ENCODE results near the gene IWS1.

The IWS1 gene

GRCh38 chr2:127511090-127511695 is 15.1 kb downstream of the IWS1 start:
- H3K4me1 Mint-ChIP-seq (ENCODE audit: low read depth): peaks cover 33% of the 10 kb centered on the region
- no peak overlapping the region for H3K27ac Mint-ChIP-seq
- no peak for DNase-seq (ENCODE audit: low spot score)
- H3K27me3 Mint-ChIP-seq (ENCODE audit: low read depth): no peaks in the 10 kb centered on the region
- H3K4me3 Mint-ChIP-seq: no peak overlapping the region
- H3K9me3 Mint-ChIP-seq: no peaks in the 10 kb centered on the region
- peaks cover 30% of the 10 kb centered on the region for H3K36me3 Mint-ChIP-seq (ENCODE audit: low read depth)

GRCh38 chr2:127510073-127510472 is 16.2 kb downstream of the IWS1 start:
- Mint-ChIP-seq H3K36me3 (ENCODE audit: low read depth) (peaks cover 29% of the 10 kb centered on the region), H3K27ac (no peak overlapping the region), H3K4me3 (no peak overlapping the region), H3K27me3 (ENCODE audit: low read depth) (no peaks in the 10 kb centered on the region), H3K9me3 (no peaks in the 10 kb centered on the region), H3K4me1 (ENCODE audit: low read depth) (peaks cover 30% of the 10 kb centered on the region)
- DNase-seq (ENCODE audit: low spot score): no peak

- Mint-ChIP-seq H3K9me3 (no peaks in the 10 kb centered on the region), H3K4me3 (no peak overlapping the region), H3K4me1 (ENCODE audit: low read depth) (peaks cover 26% of the 10 kb centered on the region), H3K36me3 (ENCODE audit: low read depth) (peaks cover 29% of the 10 kb centered on the region), H3K27me3 (ENCODE audit: low read depth) (no peaks in the 10 kb centered on the region), H3K27ac (no peak overlapping the region)
- DNase-seq (ENCODE audit: low spot score): no peak
Observed at GRCh38 chr2:127508631-127509034, 17.7 kb downstream of the IWS1 start.

GRCh38 chr2:127508023-127508630 is 18.2 kb downstream of the IWS1 start:
- Mint-ChIP-seq H3K27ac (no peak overlapping the region), H3K4me3 (no peak overlapping the region), H3K9me3 (no peaks in the 10 kb centered on the region), H3K4me1 (ENCODE audit: low read depth) (peaks cover 26% of the 10 kb centered on the region), H3K27me3 (ENCODE audit: low read depth) (no peaks in the 10 kb centered on the region), H3K36me3 (ENCODE audit: low read depth) (peaks cover 32% of the 10 kb centered on the region)
- DNase-seq (ENCODE audit: low spot score): no peak

- Mint-ChIP-seq H3K36me3 (ENCODE audit: low read depth) (peaks cover 42% of the 10 kb centered on the region), H3K27me3 (ENCODE audit: low read depth) (no peaks in the 10 kb centered on the region), H3K27ac (no peak overlapping the region), H3K9me3 (no peaks in the 10 kb centered on the region), H3K4me3 (no peak overlapping the region), H3K4me1 (ENCODE audit: low read depth) (peaks cover 13% of the 10 kb centered on the region)
- no peak for DNase-seq (ENCODE audit: low spot score)
Observed at GRCh38 chr2:127506510-127506909, 19.8 kb downstream of the IWS1 start.

- Mint-ChIP-seq H3K9me3 (no peaks in the 10 kb centered on the region), H3K27me3 (ENCODE audit: low read depth) (no peaks in the 10 kb centered on the region), H3K27ac (no peak overlapping the region), H3K36me3 (ENCODE audit: low read depth) (peaks cover 47% of the 10 kb centered on the region), H3K4me1 (ENCODE audit: low read depth) (peaks cover 9% of the 10 kb centered on the region), H3K4me3 (no peak overlapping the region)
- no peak for DNase-seq (ENCODE audit: low spot score)
Observed at GRCh38 chr2:127504552-127505430, 21.5 kb downstream of the IWS1 start.

GRCh38 chr2:127503491-127503890 is 22.8 kb downstream of the IWS1 start:
- H3K4me3 Mint-ChIP-seq: no peak overlapping the region
- no peaks in the 10 kb centered on the region for H3K9me3 Mint-ChIP-seq
- no peaks in the 10 kb centered on the region for H3K27me3 Mint-ChIP-seq (ENCODE audit: low read depth)
- peaks cover 51% of the 10 kb centered on the region for H3K36me3 Mint-ChIP-seq (ENCODE audit: low read depth)
- H3K4me1 Mint-ChIP-seq (ENCODE audit: low read depth): peaks cover 3% of the 10 kb centered on the region
- no peak for DNase-seq (ENCODE audit: low spot score)
- H3K27ac Mint-ChIP-seq: no peak overlapping the region

- Mint-ChIP-seq H3K4me1 (ENCODE audit: low read depth) (peaks cover 3% of the 10 kb centered on the region), H3K27me3 (ENCODE audit: low read depth) (no peaks in the 10 kb centered on the region), H3K36me3 (ENCODE audit: low read depth) (peaks cover 68% of the 10 kb centered on the region), H3K4me3 (no peak overlapping the region), H3K9me3 (no peaks in the 10 kb centered on the region), H3K27ac (no peak overlapping the region)
- DNase-seq (ENCODE audit: low spot score): no peak
Observed at GRCh38 chr2:127498386-127498785, 27.9 kb downstream of the IWS1 start.

GRCh38 chr2:127490283-127490682 is 36.0 kb downstream of the IWS1 start:
- Mint-ChIP-seq H3K4me1 (ENCODE audit: low read depth) (peaks cover 23% of the 10 kb centered on the region), H3K9me3 (no peaks in the 10 kb centered on the region), H3K4me3 (no peak overlapping the region), H3K27ac (no peak overlapping the region), H3K27me3 (ENCODE audit: low read depth) (no peaks in the 10 kb centered on the region), H3K36me3 (ENCODE audit: low read depth) (peaks cover 51% of the 10 kb centered on the region)
- no peak for DNase-seq (ENCODE audit: low spot score)

- peaks cover 28% of the 10 kb centered on the region for H3K4me1 Mint-ChIP-seq (ENCODE audit: low read depth)
- H3K36me3 Mint-ChIP-seq (ENCODE audit: low read depth): peaks cover 61% of the 10 kb centered on the region
- DNase-seq (ENCODE audit: low spot score): no peak
- peak overlapping the region; percentile 37 for H3K27ac Mint-ChIP-seq
- no peaks in the 10 kb centered on the region for H3K27me3 Mint-ChIP-seq (ENCODE audit: low read depth)
- no peaks in the 10 kb centered on the region for H3K9me3 Mint-ChIP-seq
- H3K4me3 Mint-ChIP-seq: peak overlapping the region; percentile 10
Observed at GRCh38 chr2:127486247-127487058, 39.8 kb downstream of the IWS1 start.

- Mint-ChIP-seq H3K27ac (peak overlapping the region; percentile 37), H3K4me3 (peak overlapping the region; percentile 10), H3K36me3 (ENCODE audit: low read depth) (peaks cover 62% of the 10 kb centered on the region), H3K4me1 (ENCODE audit: low read depth) (peaks cover 28% of the 10 kb centered on the region), H3K9me3 (no peaks in the 10 kb centered on the region), H3K27me3 (ENCODE audit: low read depth) (no peaks in the 10 kb centered on the region)
- no peak for DNase-seq (ENCODE audit: low spot score)
Observed at GRCh38 chr2:127485694-127486071, 40.6 kb downstream of the IWS1 start.

GRCh38 chr2:127485051-127485693 is 41.1 kb downstream of the IWS1 start:
- Mint-ChIP-seq H3K4me1 (ENCODE audit: low read depth) (peaks cover 28% of the 10 kb centered on the region), H3K27ac (peak overlapping the region; percentile 37), H3K36me3 (ENCODE audit: low read depth) (peaks cover 65% of the 10 kb centered on the region), H3K9me3 (no peaks in the 10 kb centered on the region), H3K27me3 (ENCODE audit: low read depth) (no peaks in the 10 kb centered on the region), H3K4me3 (no peak overlapping the region)
- no peak for DNase-seq (ENCODE audit: low spot score)

GRCh38 chr2:127482031-127482430 is 44.3 kb downstream of the IWS1 start:
- no peak for DNase-seq (ENCODE audit: low spot score)
- Mint-ChIP-seq H3K36me3 (ENCODE audit: low read depth) (peaks cover 55% of the 10 kb centered on the region), H3K9me3 (no peaks in the 10 kb centered on the region), H3K4me1 (ENCODE audit: low read depth) (peaks cover 22% of the 10 kb centered on the region), H3K27me3 (ENCODE audit: low read depth) (no peaks in the 10 kb centered on the region), H3K4me3 (no peak overlapping the region), H3K27ac (no peak overlapping the region)
